Heart right ventricle (tissue), 16 donors: Measurements from ENCODE around the gene DRP2. TPM values are rescaled to one million over a fixed set of nuclear protein-coding genes. Genes with fewer than 3 reads are reported as not detected.

Source experiments
- ATAC-seq, 8 donors: fragments of 200-7000 bp; cut with Tn5 transposase; one replicate each; pipeline ENCODE4 v1.9.1; 2020; ENCODE audit warnings: mild to moderate bottlenecking in 8 of 8, moderate library complexity in 8 of 8, moderate number of reproducible peaks in 1 of 8
- DNase-seq, 2 donors: peaks; one replicate each; pipeline ENCODE4 v3.0.0-alpha.2; 2020
- H3K27ac ChIP-seq, 10 donors: fragments of 200-600 bp; sonication (generic) in 2 of 10; one replicate each; pipeline versions ENCODE4 v1.5.0 to v1.8.0; 2020 to 2022; ENCODE audit warnings: mild to moderate bottlenecking in 3 of 10
- H3K27me3 ChIP-seq, 7 donors: fragments of 200-600 bp; one replicate each; pipeline ENCODE4 v1.8.0; 2021 to 2022; ENCODE audit warnings: mild to moderate bottlenecking in 2 of 7
- H3K36me3 ChIP-seq, 9 donors: fragments of 200-600 bp; sonication (generic) in 1 of 9; one replicate each; pipeline versions ENCODE4 v1.5.0 to v1.8.0; 2020 to 2022; ENCODE audit warnings: mild to moderate bottlenecking in 2 of 9
- H3K4me1 ChIP-seq, 9 donors: fragments of 200-600 bp; sonication (generic) in 1 of 9; one replicate each; pipeline versions ENCODE4 v1.5.0 to v1.8.0; 2020 to 2022; ENCODE audit warnings: mild to moderate bottlenecking in 4 of 9
- H3K4me3 ChIP-seq, 10 donors: fragments of 200-600 bp; sonication (generic) in 2 of 10; one replicate each; pipeline versions ENCODE4 v1.5.0 to v1.8.0; 2020 to 2022; ENCODE audit warnings: mild to moderate bottlenecking in 7 of 10, moderate library complexity in 2 of 10
- H3K9me3 ChIP-seq, 11 donors: fragments of 200-600 bp in 10 of 11; sonication (generic) in 2 of 11; one replicate each; pipeline versions ENCODE4 v1.5.0 to v1.8.0; 2013 to 2022; ENCODE audit warnings: mild to moderate bottlenecking in 2 of 11, control low read depth in 1 of 11, moderate library complexity in 1 of 11
- CTCF ChIP-seq, 9 donors: fragments of 200-600 bp; sonication (generic) in 2 of 9; IDR thresholded peaks; one replicate each; pipeline versions ENCODE4 v1.5.0 to v1.8.0; 2021 to 2022; ENCODE audit warnings: antibody characterized with exemption in 9 of 9, mild to moderate bottlenecking in 5 of 9, moderate library complexity in 1 of 9
- WGBS, 2 donors: extraction: QIAGEN DNeasy Blood & Tissue Kit; methylation state at CpG; one replicate each; pipeline ENCODE4 v1.1.7; 2013; ENCODE audit warnings: inconsistent platforms in 1 of 2; 5-methylcytosine and 5-hydroxymethylcytosine counted together
- intact Hi-C, 10 donors: fragments of 100-400 bp; cut with DNase I; formaldehyde crosslinking; loops; one replicate each; pipeline versions ENCODE4 v1.11.1 to v1.14.2; 2022
- polyA plus RNA-seq, 2 donors: library from polyadenylated mRNA; stranded (reverse); fragments of 200-250 nt; gene quantifications; one replicate each; pipeline ENCODE4 v1.2.3, GENCODE V29; 2013
- total RNA-seq, 10 donors: library from RNA; stranded (reverse); fragmentation: NEBNext Ultra II Directional in 3 of 10; extraction: Animal tissue kit (Norgen Biotek cat#: 25700) in 3 of 10; gene quantifications; one replicate each; pipeline versions ENCODE4 v1.2.1 to v1.2.4, GENCODE V29; 2021 to 2023
- donor health status: Arrhythmogenic right ventricular cardiomyopathy.
- donor health status: ischemic (EF 13 %, LVEDD 7.1; RV severe dilation, severe dysfunction).
- donor health status: healthy with polysubstance abuse.
- donor health status: DM: no; HTN: yes; CAD: no.
- donor health status: DM: no; HTN: no; CAD: no.
- donor health status: ischemic (EF 25% LVEDD 6.9; RV normal size, moderate dysfunction).
- donor health status: ischemic (EF 25% LVEDD 5.7; RV mildly dilated, moderate dysfunction).
- donor health status: healthy.
- donor health status: DM: yes; HTN: yes; CAD: no.
- donor health status: Ischemic cardiomyopathy.
- donor health status: ischemic (EF 35%, LVEDD 5.7; RV mildly dilated, moderate dysfunction).
- donor health status: nonischemic (EF 11% LVEDD 7.7; RV severe dilation, severe dysfunction).
- donor health status: DM: yes; HTN: yes; CAD: no.
- donor health status: PGD.
- donor health status: ischemic (EF 29% LVEDD 5.4; RV normal size, mild dysfunction).
- donor health status: nonischemic (EF 23%, LVEDD 6.1; RV moderate dilation, normal function).

DRP2 gene
- total and polyA plus RNA-seq, 12 donors = 0.01 to 0.24 (median 0.07) TPM; not detected in 5

GRCh38 chrX:101219864-101220346 is 319 bp downstream of the DRP2 start:
- Histone ChIP-seq H3K4me3 (no peak overlapping the region), H3K27me3 (peaks cover 0 to 39% (median 0%) of the 10 kb centered on the region in 7 donors), H3K9me3 (no peaks in the 10 kb centered on the region), H3K4me1 (no peaks in the 10 kb centered on the region), H3K27ac (no peak overlapping the region), H3K36me3 (no peaks in the 10 kb centered on the region)
- WGBS, 2 donors = 49 to 56% methylated on average over 12 of the region's 12 CpGs
- ATAC-seq (no peak), DNase-seq (no peak)
- intact Hi-C loops = no loop called here
- no peak for TF ChIP-seq CTCF (IDR thresholded peaks at IDR 0.05)

GRCh38 chrX:101220662-101221260 is 1.2 kb downstream of the DRP2 start:
- H3K4me1 ChIP-seq = no peaks in the 10 kb centered on the region
- peaks cover 0 to 47% (median 0%) of the 10 kb centered on the region in 7 donors for H3K27me3 ChIP-seq
- 38 to 57% methylated on average over 4 of the region's 4 CpGs for WGBS, 2 donors
- H3K9me3 ChIP-seq = no peaks in the 10 kb centered on the region
- DNase-seq (no peak), ATAC-seq (no peak)
- TF ChIP-seq CTCF (IDR thresholded peaks at IDR 0.05) = no peak
- no peak overlapping the region for H3K4me3 ChIP-seq
- no peaks in the 10 kb centered on the region for H3K36me3 ChIP-seq
- H3K27ac ChIP-seq = no peak overlapping the region
- intact Hi-C loops = no loop called here

DNA sequence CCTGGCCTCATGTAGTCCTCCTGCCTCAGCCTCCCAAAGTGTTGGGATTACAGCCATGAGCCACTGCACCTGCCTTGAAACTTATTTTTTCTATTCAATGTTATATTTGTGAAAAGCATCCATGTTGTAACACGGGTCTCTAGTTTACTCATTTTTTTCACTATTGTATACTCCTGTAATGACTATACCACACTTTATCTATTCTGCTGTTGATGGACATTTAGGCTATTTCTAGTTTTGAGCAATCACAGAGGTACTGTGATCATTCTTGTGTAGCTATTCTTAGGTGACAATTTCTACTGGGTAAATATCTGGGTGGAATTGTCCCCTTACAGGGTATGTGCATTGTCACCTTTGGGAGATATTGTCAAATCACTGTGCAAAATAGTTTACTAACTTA is 3.6 kb downstream of the DRP2 start:
- Histone ChIP-seq H3K9me3 (no peaks in the 10 kb centered on the region), H3K27ac (no peak overlapping the region), H3K4me3 (no peak overlapping the region), H3K27me3 (peaks cover 0 to 48% (median 0%) of the 10 kb centered on the region in 7 donors), H3K36me3 (no peaks in the 10 kb centered on the region), H3K4me1 (no peaks in the 10 kb centered on the region)
- no peak for DNase-seq
- TF ChIP-seq CTCF (IDR thresholded peaks at IDR 0.05) = no peak
- WGBS, 2 donors = 87 to 91% methylated on average over 1 of the region's 1 CpG
- ATAC-seq = no peak
- intact Hi-C loops = no loop called here

DNA sequence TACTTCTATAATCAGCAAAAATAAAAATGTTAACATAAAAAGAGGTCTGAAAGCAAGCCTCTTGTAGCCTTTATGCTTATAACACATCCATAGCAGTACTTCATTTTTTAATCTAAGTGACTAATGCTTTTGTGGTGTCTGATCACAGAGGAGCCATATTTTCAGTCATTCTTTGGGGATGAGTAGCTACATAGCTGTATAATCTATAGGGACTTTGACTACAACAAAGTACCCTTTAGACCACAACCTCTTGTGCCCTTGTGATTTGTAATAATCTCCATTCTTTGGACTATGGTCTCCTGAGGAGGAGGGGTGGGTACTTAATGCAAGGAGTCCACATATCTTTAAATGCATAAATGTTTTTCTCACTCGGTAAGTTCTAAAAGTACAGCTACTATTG is 9.6 kb downstream of the DRP2 start:
- ATAC-seq = no peak
- H3K9me3 ChIP-seq = no peaks in the 10 kb centered on the region
- WGBS, 2 donors = 88 to 91% methylated on average over 1 of the region's 1 CpG
- H3K36me3 ChIP-seq = no peaks in the 10 kb centered on the region
- H3K27ac ChIP-seq = no peak overlapping the region
- H3K27me3 ChIP-seq = peaks cover 0 to 52% (median 0%) of the 10 kb centered on the region in 7 donors
- no peak overlapping the region for H3K4me3 ChIP-seq
- intact Hi-C loops = no loop called here
- no peak for TF ChIP-seq CTCF (IDR thresholded peaks at IDR 0.05)
- DNase-seq = no peak
- no peaks in the 10 kb centered on the region for H3K4me1 ChIP-seq
